Adrenal gland (tissue), 12 donors: Measurements from ENCODE around the gene LYPD6B. TPM values are rescaled to one million over a fixed set of nuclear protein-coding genes. Genes with fewer than 3 reads are reported as not detected.

Experiments used
- DNase-seq, 7 donors: peaks; one replicate each; pipeline ENCODE4 v3.0.0-alpha.2; 2019 to 2020
- H3K27ac ChIP-seq, 5 donors: fragments of 200-600 bp; sonication (generic) in 4 of 5; 1 replicate in 3 of 5; 2 replicates in 2 of 5; pipeline versions ENCODE4 v1.5.1 to v1.8.0; 2016 to 2020; ENCODE audit warnings: mild to moderate bottlenecking in 1 of 5
- H3K27me3 ChIP-seq: fragments of 200-600 bp; 2 replicates; pipeline ENCODE4 v1.8.0; 2021
- H3K36me3 ChIP-seq, 2 donors: fragments of 200-600 bp; replicated peaks in 1 of 2; 1 replicate in 1 of 2; 2 replicates in 1 of 2; pipeline versions ENCODE4 v1.5.1 to v1.8.0; 2018 to 2022
- H3K4me1 ChIP-seq, 2 donors: fragments of 200-600 bp; replicated peaks in 1 of 2; 1 replicate in 1 of 2; 2 replicates in 1 of 2; pipeline versions ENCODE4 v1.5.1 to v1.8.0; 2018 to 2021
- H3K4me3 ChIP-seq, 4 donors: fragments of 200-600 bp; sonication (generic) in 3 of 4; one replicate each; pipeline ENCODE4 v1.5.1; 2016 to 2018
- H3K9me3 ChIP-seq, 3 donors: fragments of 200-600 bp; sonication (generic) in 1 of 3; replicated peaks in 1 of 3; 1 replicate in 2 of 3; 2 replicates in 1 of 3; pipeline versions ENCODE4 v1.5.1 to v1.8.0; 2016 to 2021
- POLR2A ChIP-seq, 2 donors: fragments of 450-650 bp; IDR thresholded peaks; one replicate each; pipeline ENCODE4 v1.6.1; 2017; ENCODE audit warnings: antibody characterized with exemption in 2 of 2, mild to moderate bottlenecking in 2 of 2, moderate library complexity in 1 of 2
- WGBS, 4 donors: extraction: QIAGEN DNeasy Blood & Tissue Kit in 2 of 4; methylation state at CpG; one replicate each; pipeline versions ENCODE4 v1.1.5 to v1.1.7; 2013 to 2017; 5-methylcytosine and 5-hydroxymethylcytosine counted together
- intact Hi-C, 2 donors: fragments of 100-400 bp; cut with DNase I; formaldehyde crosslinking; loops; one replicate each; pipeline versions ENCODE4 v1.14.1 to v1.15.0; 2022 to 2023
- polyA plus RNA-seq, 3 donors: library from polyadenylated mRNA; stranded (reverse); fragments of 200-250 nt in 2 of 3; fragments of 350-450 nt in 1 of 3; fragmentation: Illumina TruSeq in 1 of 3; extraction: RNeasy Lipid Tissue Mini Kit (QIAGEN cat#74804) in 1 of 3; gene quantifications; one replicate each; pipeline ENCODE4 v1.2.3, GENCODE V29; 2013 to 2014
- total RNA-seq, 9 donors: library from RNA; depleted of rRNA in 4 of 9; stranded (reverse); fragments of >200 nt in 4 of 9; fragments of 120-200 nt in 1 of 9; fragmentation: NEBNext Ultra II Directional in 1 of 9; extraction: Animal tissue kit (Norgen Biotek cat#: 25700) in 1 of 9; gene quantifications; one replicate each; pipeline versions ENCODE4 v1.1.0 to v1.2.4, GENCODE V29; 2013 to 2023
- TF ChIP-seq, protein P1 (sequence below), 6 experiments: fragments of 450-650 bp in 4 of 6; fragments of 200-600 bp in 2 of 6; sonication (generic) in 1 of 6; IDR thresholded peaks; 1 replicate in 5 of 6; 2 replicates in 1 of 6; pipeline versions ENCODE4 v1.5.1 to v1.8.0; 2016 to 2021; ENCODE audit warnings: antibody characterized with exemption in 6 of 6, mild to moderate bottlenecking in 2 of 6, moderate library complexity in 1 of 6
- donor health status: healthy with polysubstance abuse.
- donor health status: Bipolar disorder and iron deficiency.
- donor health status: DM: yes; HTN: yes; CAD: no.
- donor health status: DM: no; HTN: no; CAD: no.
- donor health status: DM: no; HTN: no; CAD: no.
- donor health status: DM: yes; HTN: yes; CAD: no.

LYPD6B gene
- total and polyA plus RNA-seq, 12 donors = 0.15 to 0.98 (median 0.50) TPM; not detected in 2

DNA sequence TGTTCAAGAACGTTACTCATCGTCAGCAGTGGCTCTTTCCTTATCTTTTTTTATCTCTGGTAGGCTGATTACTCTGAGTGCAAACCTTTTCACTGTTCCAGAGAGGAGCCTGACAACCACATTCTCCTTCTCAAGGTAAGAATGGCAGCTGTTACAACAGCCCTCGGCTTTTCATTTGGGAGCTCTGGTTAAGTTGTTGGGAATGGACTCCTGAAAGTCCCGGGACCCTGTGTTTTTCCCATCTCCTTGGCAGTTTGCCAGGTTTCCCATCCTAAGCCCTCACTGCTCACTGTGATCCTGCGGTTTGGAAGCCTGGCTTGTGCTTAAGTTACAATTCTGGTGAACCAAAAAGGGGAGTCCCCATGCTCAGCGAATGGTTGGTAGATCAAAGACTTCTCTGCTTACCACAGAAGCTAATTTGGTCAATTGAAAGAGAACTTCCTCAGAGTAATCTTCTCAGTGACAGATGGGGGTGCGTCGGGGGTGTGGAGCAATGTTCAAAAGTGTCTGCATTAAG lies 122.3 kb downstream of the LYPD6B start:
- Histone ChIP-seq H3K9me3 (no peaks in the 10 kb centered on the region), H3K36me3 (no peaks in the 10 kb centered on the region), H3K27ac (no peak overlapping the region), H3K4me1 (no peaks in the 10 kb centered on the region), H3K4me3 (no peak overlapping the region), H3K27me3 (no peaks in the 10 kb centered on the region)
- no peak for TF ChIP-seq POLR2A (IDR thresholded peaks at IDR 0.05)
- TF ChIP-seq, protein P1, sequence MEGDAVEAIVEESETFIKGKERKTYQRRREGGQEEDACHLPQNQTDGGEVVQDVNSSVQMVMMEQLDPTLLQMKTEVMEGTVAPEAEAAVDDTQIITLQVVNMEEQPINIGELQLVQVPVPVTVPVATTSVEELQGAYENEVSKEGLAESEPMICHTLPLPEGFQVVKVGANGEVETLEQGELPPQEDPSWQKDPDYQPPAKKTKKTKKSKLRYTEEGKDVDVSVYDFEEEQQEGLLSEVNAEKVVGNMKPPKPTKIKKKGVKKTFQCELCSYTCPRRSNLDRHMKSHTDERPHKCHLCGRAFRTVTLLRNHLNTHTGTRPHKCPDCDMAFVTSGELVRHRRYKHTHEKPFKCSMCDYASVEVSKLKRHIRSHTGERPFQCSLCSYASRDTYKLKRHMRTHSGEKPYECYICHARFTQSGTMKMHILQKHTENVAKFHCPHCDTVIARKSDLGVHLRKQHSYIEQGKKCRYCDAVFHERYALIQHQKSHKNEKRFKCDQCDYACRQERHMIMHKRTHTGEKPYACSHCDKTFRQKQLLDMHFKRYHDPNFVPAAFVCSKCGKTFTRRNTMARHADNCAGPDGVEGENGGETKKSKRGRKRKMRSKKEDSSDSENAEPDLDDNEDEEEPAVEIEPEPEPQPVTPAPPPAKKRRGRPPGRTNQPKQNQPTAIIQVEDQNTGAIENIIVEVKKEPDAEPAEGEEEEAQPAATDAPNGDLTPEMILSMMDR (IDR thresholded peaks at IDR 0.05) = no peak
- 38 to 57% (median 43%) methylated on average over 8 of the region's 8 CpGs for WGBS, 4 donors
- intact Hi-C loops = no loop called here
- DNase-seq = no peak

DNA sequence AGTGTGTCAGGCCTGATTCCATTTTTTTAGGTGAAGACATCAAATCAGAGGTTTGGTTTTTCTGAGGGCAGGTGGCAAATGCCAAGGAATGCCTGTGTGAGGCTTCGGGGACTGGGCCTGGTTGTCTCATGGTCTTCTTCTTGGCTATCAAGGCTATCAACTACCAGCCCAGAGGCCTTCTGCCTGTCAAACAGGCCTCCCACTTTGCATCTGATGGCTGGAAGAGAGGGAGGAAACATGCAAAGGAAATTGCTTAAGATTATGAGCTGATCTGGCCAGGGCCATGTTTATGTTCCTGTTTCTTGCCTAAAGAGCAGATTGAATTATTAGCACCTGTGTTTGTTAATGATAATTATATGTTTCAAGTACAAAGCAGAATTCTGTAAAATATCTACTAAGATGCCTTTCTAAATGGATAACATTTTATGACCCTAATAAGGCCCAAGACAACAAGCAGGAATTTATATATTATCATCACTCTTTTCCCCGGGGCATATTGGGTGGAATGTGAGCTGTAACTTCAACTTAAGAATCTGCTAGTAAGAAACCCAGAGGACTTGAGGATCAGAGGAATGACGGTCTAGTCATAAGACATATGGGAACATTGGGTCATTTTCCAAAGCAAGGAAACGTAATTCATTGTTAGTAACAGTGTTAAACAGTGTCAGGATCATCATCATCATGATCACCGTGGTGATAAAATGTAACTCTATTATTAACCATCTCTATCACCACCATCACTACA lies 123.2 kb downstream of the LYPD6B start:
- Histone ChIP-seq H3K27ac (no peak overlapping the region), H3K27me3 (no peaks in the 10 kb centered on the region), H3K9me3 (no peaks in the 10 kb centered on the region), H3K4me1 (no peaks in the 10 kb centered on the region), H3K4me3 (no peak overlapping the region), H3K36me3 (no peaks in the 10 kb centered on the region)
- intact Hi-C loops = no loop called here
- DNase-seq = no peak
- TF ChIP-seq POLR2A (IDR thresholded peaks at IDR 0.05) = no peak
- TF ChIP-seq, protein P1 (IDR thresholded peaks at IDR 0.05) = no peak
- WGBS, 4 donors = 56 to 67% (median 61%) methylated on average over 5 of the region's 5 CpGs

DNA sequence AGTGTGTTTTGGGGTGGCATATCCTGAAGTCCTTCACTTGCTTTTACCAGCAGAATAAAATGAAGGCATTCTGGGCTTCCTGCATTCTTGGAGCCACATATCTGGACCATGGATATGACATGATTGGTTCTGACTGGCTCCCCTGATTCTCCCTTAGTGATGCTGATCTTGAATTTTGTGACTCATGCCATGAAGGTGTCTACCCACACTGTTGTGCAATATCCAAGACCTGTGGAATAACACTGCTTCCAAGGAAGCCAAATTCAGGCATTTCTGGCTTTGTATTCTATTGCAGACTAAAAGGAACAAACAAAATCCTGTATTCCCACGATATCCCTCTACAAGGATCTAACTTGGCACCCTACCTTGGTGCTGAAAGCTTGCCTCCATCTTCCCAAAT lies 125.8 kb downstream of the LYPD6B start:
- TF ChIP-seq, protein P1 (IDR thresholded peaks at IDR 0.05) = no peak
- TF ChIP-seq POLR2A (IDR thresholded peaks at IDR 0.05) = no peak
- intact Hi-C loops = no loop called here
- WGBS, 4 donors = 70 to 80% (median 75%) methylated on average over 1 of the region's 1 CpG
- Histone ChIP-seq H3K36me3 (no peaks in the 10 kb centered on the region), H3K4me3 (no peak overlapping the region), H3K27ac (no peak overlapping the region), H3K9me3 (no peaks in the 10 kb centered on the region), H3K27me3 (no peaks in the 10 kb centered on the region), H3K4me1 (no peaks in the 10 kb centered on the region)
- no peak for DNase-seq

DNA sequence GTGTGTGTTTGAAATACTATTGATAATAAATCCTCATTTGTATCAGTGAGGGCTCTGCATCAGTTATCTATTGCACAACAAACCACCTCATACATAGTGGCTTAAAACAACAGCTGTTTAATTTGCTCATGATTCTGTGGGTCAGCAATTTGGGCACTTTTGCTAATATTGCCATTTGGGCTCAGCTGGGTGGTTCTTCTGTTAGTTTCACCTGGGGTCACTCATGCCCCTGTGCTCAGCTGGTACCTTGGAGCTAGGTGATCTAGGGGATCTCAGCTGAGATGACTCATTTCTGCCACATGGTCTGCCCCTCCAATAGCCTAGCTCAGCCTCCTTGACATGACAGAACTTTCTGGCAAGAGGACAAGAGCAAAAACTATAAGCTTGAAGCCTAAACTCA lies 126.3 kb downstream of the LYPD6B start:
- Histone ChIP-seq H3K27me3 (no peaks in the 10 kb centered on the region), H3K4me3 (no peak overlapping the region), H3K4me1 (no peaks in the 10 kb centered on the region), H3K27ac (no peak overlapping the region), H3K36me3 (no peaks in the 10 kb centered on the region), H3K9me3 (no peaks in the 10 kb centered on the region)
- TF ChIP-seq POLR2A (IDR thresholded peaks at IDR 0.05) = no peak
- TF ChIP-seq, protein P1 (IDR thresholded peaks at IDR 0.05) = no peak
- no peak for DNase-seq
- intact Hi-C loops = no loop called here
